Measurements from ENCODE around the gene TRIM14.

TRIM14 gene

GRCh38 chr9:98118640-98119601, at the start of gene TRIM14:
Gene TRIM14 (minus strand): TSS chr9:98119222. CDS start chr9:98119188, 34 bp downstream.
- peak in 21 of 58 donors; percentile 7 to 38 (median 24) for DNase-seq

GRCh38 chr9:98168153-98168780, 49.2 kb upstream of the TRIM14 start:
- DNase-seq, result no peak

GRCh38 chr9:98164912-98165311, 45.9 kb upstream of the TRIM14 start:
- DNase-seq, result no peak

- no peak for DNase-seq
Measured at GRCh38 chr9:98162613-98163012, 43.6 kb upstream of the TRIM14 start.

GRCh38 chr9:98161851-98162250, 42.8 kb upstream of the TRIM14 start:
- no peak for DNase-seq

- DNase-seq, result no peak
Measured at GRCh38 chr9:98159790-98160189, 40.8 kb upstream of the TRIM14 start.

GRCh38 chr9:98159301-98159700, 40.3 kb upstream of the TRIM14 start:
- DNase-seq, result no peak

GRCh38 chr9:98158071-98158831, 39.2 kb upstream of the TRIM14 start:
- no peak for DNase-seq

GRCh38 chr9:98157372-98157771, 38.4 kb upstream of the TRIM14 start:
- no peak for DNase-seq

GRCh38 chr9:98154678-98155077, 35.7 kb upstream of the TRIM14 start:
- no peak for DNase-seq

GRCh38 chr9:98152526-98152925, 33.5 kb upstream of the TRIM14 start:
- no peak for DNase-seq

- no peak for DNase-seq
Measured at GRCh38 chr9:98150721-98151120, 31.7 kb upstream of the TRIM14 start.

GRCh38 chr9:98150164-98150563, 31.1 kb upstream of the TRIM14 start:
- no peak for DNase-seq

- DNase-seq, result no peak
Measured at GRCh38 chr9:98149422-98149821, 30.4 kb upstream of the TRIM14 start.

GRCh38 chr9:98148486-98148885, 29.5 kb upstream of the TRIM14 start:
- no peak for DNase-seq

GRCh38 chr9:98147582-98147981, 28.6 kb upstream of the TRIM14 start:
- DNase-seq, result no peak

GRCh38 chr9:98146101-98146991, 27.3 kb upstream of the TRIM14 start:
- no peak for DNase-seq

- DNase-seq, result no peak
Measured at GRCh38 chr9:98144631-98145030, 25.6 kb upstream of the TRIM14 start.

- no peak for DNase-seq
Measured at GRCh38 chr9:98144076-98144475, 25.1 kb upstream of the TRIM14 start.

GRCh38 chr9:98142925-98143481, 24.0 kb upstream of the TRIM14 start:
- DNase-seq, result no peak
